HG03565 (cell line): ENCODE results near the gene PDE11A.
"Not testable (repeated sequence)": the region's sequence is repeated elsewhere in the genome, so short reads cannot be mapped to it uniquely, and the experiment has no call there.

Experiments used
- ATAC-seq: cut with Tn5 transposase; IDR thresholded peaks from one replicate; pipeline ENCODE4 v1.9.1; 2021; ENCODE audit warnings: mild to moderate bottlenecking, moderate library complexity; ENCODE audit not compliant: unreplicated experiment

PDE11A gene

GRCh38 chr2:178072383-178073301 is at the start of gene PDE11A:
TSS of gene PDE11A (minus strand) at chr2:178072777. CDS start at chr2:178072437, 340 bp downstream.
- no peak for ATAC-seq

GRCh38 chr2:178119179-178119922 is 46.8 kb upstream of the PDE11A start:
- no peak for ATAC-seq

GRCh38 chr2:178117725-178118124 is 45.1 kb upstream of the PDE11A start:
- no peak for ATAC-seq

- ATAC-seq: no peak
Observed at GRCh38 chr2:178115271-178115670, 42.7 kb upstream of the PDE11A start.

- ATAC-seq: peak; percentile 27
Observed at GRCh38 chr2:178114462-178114861, 41.9 kb upstream of the PDE11A start.

GRCh38 chr2:178112202-178113152 is 39.9 kb upstream of the PDE11A start, which contains the start of gene RBM45:
TSS of gene RBM45 (plus strand) at chr2:178112437. CDS start at chr2:178112547, 110 bp downstream.
- ATAC-seq: peak; percentile 91

- no peak for ATAC-seq
Observed at GRCh38 chr2:178111743-178112142, 39.2 kb upstream of the PDE11A start.

- no peak for ATAC-seq
Observed at GRCh38 chr2:178110681-178111080, 38.1 kb upstream of the PDE11A start.

- no peak for ATAC-seq
Observed at GRCh38 chr2:178109813-178110212, 37.2 kb upstream of the PDE11A start.

GRCh38 chr2:178108176-178108575 is 35.6 kb upstream of the PDE11A start:
- ATAC-seq: no peak

GRCh38 chr2:178106053-178106452 is 33.5 kb upstream of the PDE11A start:
- ATAC-seq: no peak

GRCh38 chr2:178105566-178105965 is 33.0 kb upstream of the PDE11A start:
- no peak for ATAC-seq

GRCh38 chr2:178101321-178102079 is 28.9 kb upstream of the PDE11A start:
- no peak for ATAC-seq

- ATAC-seq: no peak
Observed at GRCh38 chr2:178093471-178093870, 20.9 kb upstream of the PDE11A start.

GRCh38 chr2:178088774-178089270 is 16.2 kb upstream of the PDE11A start:
- ATAC-seq: no peak

- ATAC-seq: no peak
Observed at GRCh38 chr2:178084273-178084672, 11.7 kb upstream of the PDE11A start.

- no peak for ATAC-seq
Observed at GRCh38 chr2:178082408-178083045, 9.9 kb upstream of the PDE11A start.

- ATAC-seq: not testable (repeated sequence)
Observed at GRCh38 chr2:178079279-178079678, 6.7 kb upstream of the PDE11A start.

GRCh38 chr2:178076130-178076529 is 3.6 kb upstream of the PDE11A start:
- no peak for ATAC-seq
